Gastrocnemius medialis (tissue), 4 donors: Measurements from ENCODE around the gene THRA. TPM values are rescaled to one million over a fixed set of nuclear protein-coding genes. Genes with fewer than 3 reads are reported as not detected.

Source experiments
- ATAC-seq, 2 donors: fragments of 150-250 bp; one replicate each; pipeline ENCODE4 v1.9.1; 2016
- DNase-seq, 2 donors: peaks; one replicate each; pipeline ENCODE4 v3.0.0-alpha.2; 2019
- H3K27ac ChIP-seq, 4 donors: fragments of 200-600 bp; sonication (generic); 1 replicate in 1 of 4; 2 replicates in 3 of 4; pipeline ENCODE4 v1.5.1; 2016 to 2018; ENCODE audit warnings: mild to moderate bottlenecking in 2 of 4, moderate library complexity in 1 of 4
- H3K27me3 ChIP-seq, 3 donors: fragments of 200-600 bp; sonication (generic) in 2 of 3; 1 replicate in 1 of 3; 2 replicates in 2 of 3; pipeline versions ENCODE4 v1.5.1 to v1.6.0; 2016 to 2019; ENCODE audit warnings: mild to moderate bottlenecking in 1 of 3, moderate library complexity in 1 of 3
- H3K36me3 ChIP-seq, 2 donors: fragments of 200-600 bp; sonication (generic) in 1 of 2; one replicate each; pipeline ENCODE4 v1.5.1; 2017 to 2018
- H3K4me1 ChIP-seq, 2 donors: fragments of 200-600 bp; sonication (generic) in 1 of 2; one replicate each; pipeline ENCODE4 v1.5.1; 2016 to 2017; ENCODE audit warnings: mild to moderate bottlenecking in 2 of 2
- H3K4me3 ChIP-seq, 4 donors: fragments of 200-600 bp; sonication (generic) in 3 of 4; 1 replicate in 1 of 4; 2 replicates in 3 of 4; pipeline ENCODE4 v1.5.1; 2016 to 2019; ENCODE audit warnings: mild to moderate bottlenecking in 2 of 4
- H3K9me3 ChIP-seq, 3 donors: fragments of 200-600 bp; sonication (generic) in 2 of 3; 1 replicate in 1 of 3; 2 replicates in 2 of 3; pipeline ENCODE4 v1.5.1; 2016 to 2019
- POLR2A ChIP-seq, 2 donors: fragments of 450-650 bp; IDR thresholded peaks; one replicate each; pipeline ENCODE4 v1.6.1; 2017; ENCODE audit warnings: antibody characterized with exemption in 2 of 2, mild to moderate bottlenecking in 2 of 2, moderate library complexity in 2 of 2
- in situ Hi-C, 4 donors: fragments of 200-750 bp; cut with MboI; loops; one replicate each; pipeline versions ENCODE4 v1.15.0 to v1.8.0; 2017; ENCODE audit warnings: low sequenced_read_pairs in 4 of 4
- intact Hi-C: fragments of 100-400 bp; cut with DNase I; formaldehyde crosslinking; loops from one replicate; pipeline ENCODE4 v1.15.1; 2023; ENCODE audit warnings: low total_unique reads
- total RNA-seq, 4 donors: library from RNA; depleted of rRNA; stranded (reverse); fragments of >200 nt; gene quantifications; one replicate each; pipeline versions ENCODE4 v1.1.0 to v1.2.3, GENCODE V29; 2016
- TF ChIP-seq, protein P1 (sequence below), 5 experiments: fragments of 450-650 bp in 3 of 5; fragments of 200-600 bp in 2 of 5; sonication (generic) in 2 of 5; IDR thresholded peaks in 4 of 5; conservative IDR thresholded peaks in 1 of 5; 1 replicate in 4 of 5; 2 replicates in 1 of 5; pipeline ENCODE4 v1.5.1; 2016 to 2019; ENCODE audit warnings: antibody characterized with exemption in 5 of 5, mild to moderate bottlenecking in 3 of 5, moderate library complexity in 3 of 5

THRA gene
- total RNA-seq, 4 donors from 2014 or later: 42.2 to 71.6 (median 48.2) TPM

DNA sequence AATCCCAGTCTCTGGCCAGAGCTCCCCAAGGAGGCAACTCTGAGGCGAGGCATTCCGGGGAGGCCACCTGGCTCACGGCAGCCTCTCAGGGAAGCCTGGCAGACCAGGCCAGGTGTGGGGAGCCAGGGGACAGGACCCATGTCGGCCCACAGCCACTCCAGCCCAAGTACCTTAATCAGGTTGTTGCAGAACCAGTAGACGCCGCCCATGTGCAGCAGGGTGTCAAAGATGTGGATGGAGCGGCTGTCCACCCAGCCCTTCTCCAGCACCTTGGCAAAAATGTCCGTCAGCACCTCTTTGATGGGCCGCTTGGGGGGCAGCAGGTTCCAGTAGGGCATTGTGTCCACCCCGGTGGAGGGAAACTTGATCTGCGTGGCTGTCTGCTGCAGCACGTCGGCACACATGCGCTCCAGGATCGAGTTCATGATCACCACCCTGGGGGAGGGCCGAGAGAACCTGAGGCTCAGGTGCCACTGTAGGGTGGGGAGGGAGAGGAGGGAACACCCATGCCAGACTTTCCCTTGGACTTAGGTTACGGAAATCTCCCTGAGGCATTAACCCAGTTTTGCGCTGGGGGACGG is 39.7 kb upstream of the THRA start:
- in situ Hi-C loops: no loop called here
- no peaks in the 10 kb centered on the region for H3K9me3 ChIP-seq
- H3K36me3 ChIP-seq: peaks cover 0 to 31% of the 10 kb centered on the region in 2 donors
- TF ChIP-seq, protein P1, sequence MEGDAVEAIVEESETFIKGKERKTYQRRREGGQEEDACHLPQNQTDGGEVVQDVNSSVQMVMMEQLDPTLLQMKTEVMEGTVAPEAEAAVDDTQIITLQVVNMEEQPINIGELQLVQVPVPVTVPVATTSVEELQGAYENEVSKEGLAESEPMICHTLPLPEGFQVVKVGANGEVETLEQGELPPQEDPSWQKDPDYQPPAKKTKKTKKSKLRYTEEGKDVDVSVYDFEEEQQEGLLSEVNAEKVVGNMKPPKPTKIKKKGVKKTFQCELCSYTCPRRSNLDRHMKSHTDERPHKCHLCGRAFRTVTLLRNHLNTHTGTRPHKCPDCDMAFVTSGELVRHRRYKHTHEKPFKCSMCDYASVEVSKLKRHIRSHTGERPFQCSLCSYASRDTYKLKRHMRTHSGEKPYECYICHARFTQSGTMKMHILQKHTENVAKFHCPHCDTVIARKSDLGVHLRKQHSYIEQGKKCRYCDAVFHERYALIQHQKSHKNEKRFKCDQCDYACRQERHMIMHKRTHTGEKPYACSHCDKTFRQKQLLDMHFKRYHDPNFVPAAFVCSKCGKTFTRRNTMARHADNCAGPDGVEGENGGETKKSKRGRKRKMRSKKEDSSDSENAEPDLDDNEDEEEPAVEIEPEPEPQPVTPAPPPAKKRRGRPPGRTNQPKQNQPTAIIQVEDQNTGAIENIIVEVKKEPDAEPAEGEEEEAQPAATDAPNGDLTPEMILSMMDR (IDR thresholded peaks at IDR 0.05 in 4 of 5, conservative IDR thresholded peaks at IDR 0.05 in 1 of 5): no peak
- TF ChIP-seq POLR2A (IDR thresholded peaks at IDR 0.05): peak; percentile 48 to 75
- peaks cover 68 to 82% of the 10 kb centered on the region in 2 donors for H3K4me1 ChIP-seq
- no peaks in the 10 kb centered on the region for H3K27me3 ChIP-seq
- H3K4me3 ChIP-seq: peak overlapping the region in 2 of 4 donors; percentile 28 to 40
- intact Hi-C loops: no loop called here
- ATAC-seq (peak; percentile 24 to 32), DNase-seq (peak; percentile 86 to 89)
- H3K27ac ChIP-seq: peak overlapping the region; percentile 87 to 99 (median 94)

DNA sequence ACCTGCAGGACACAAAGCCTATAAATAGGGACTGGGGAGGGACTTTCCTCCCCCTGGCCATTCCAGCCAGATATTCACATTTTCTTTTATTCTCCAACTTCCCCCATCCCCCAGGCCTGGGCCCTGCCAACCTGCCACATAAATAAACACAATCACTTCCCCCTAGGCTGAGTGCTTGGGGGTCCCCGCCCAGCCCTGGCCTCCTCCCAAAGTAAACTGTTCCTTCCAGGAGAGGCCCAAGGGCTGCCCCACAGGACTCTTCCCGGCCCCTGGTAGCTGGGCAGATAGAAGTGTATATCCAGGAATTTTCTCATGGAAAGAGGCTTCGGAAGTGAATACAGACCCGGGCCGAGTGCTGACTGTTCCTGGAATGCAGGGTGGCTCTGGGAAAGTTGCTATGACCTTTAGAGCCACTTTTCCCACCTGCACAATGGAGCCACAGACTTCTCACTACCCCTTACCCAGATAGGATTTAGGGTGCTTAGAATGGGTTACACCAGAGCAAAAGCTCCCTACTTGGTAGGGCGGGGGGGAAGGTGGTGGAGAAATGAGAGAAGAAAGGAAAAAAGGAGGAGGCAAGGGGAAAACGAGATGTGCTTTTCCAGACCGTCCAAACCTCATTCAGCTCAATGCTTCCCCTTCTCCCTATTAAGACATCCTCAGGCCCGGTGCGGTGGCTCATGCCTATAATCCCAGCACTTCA is 39.0 kb upstream of the THRA start:
- no peaks in the 10 kb centered on the region for H3K27me3 ChIP-seq
- intact Hi-C loops: no loop called here
- ATAC-seq (no peak), DNase-seq (no peak)
- TF ChIP-seq, protein P1 (IDR thresholded peaks at IDR 0.05 in 4 of 5, conservative IDR thresholded peaks at IDR 0.05 in 1 of 5): no peak
- TF ChIP-seq POLR2A (IDR thresholded peaks at IDR 0.05): no peak
- in situ Hi-C loops: no loop called here
- H3K4me1 ChIP-seq: peaks cover 62 to 75% of the 10 kb centered on the region in 2 donors
- peak overlapping the region; percentile 87 to 99 (median 94) for H3K27ac ChIP-seq
- H3K36me3 ChIP-seq: peaks cover 0 to 38% of the 10 kb centered on the region in 2 donors
- peak overlapping the region in 1 of 4 donors; percentile 40 for H3K4me3 ChIP-seq
- H3K9me3 ChIP-seq: no peaks in the 10 kb centered on the region

DNA sequence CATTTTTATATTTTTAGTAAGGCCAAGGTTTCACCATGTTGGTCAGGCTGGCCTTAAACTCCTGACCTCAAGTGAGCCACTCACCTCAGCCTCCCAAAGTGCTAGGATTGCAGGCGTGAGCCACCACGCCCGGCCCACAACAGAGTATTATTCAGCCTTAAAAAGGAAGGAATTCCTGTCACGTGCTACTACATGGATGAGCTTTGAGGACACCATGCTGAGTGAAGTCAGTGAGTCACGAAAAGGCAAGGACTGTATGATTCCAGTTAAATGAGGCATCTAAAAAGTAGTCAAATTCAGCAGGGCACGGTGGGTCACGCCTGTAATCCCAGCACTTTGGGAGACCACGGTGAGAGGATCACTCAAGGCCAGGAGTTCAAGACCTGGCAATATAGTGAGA is 37.9 kb upstream of the THRA start:
- intact Hi-C loops: no loop called here
- H3K27me3 ChIP-seq: no peaks in the 10 kb centered on the region

DNA sequence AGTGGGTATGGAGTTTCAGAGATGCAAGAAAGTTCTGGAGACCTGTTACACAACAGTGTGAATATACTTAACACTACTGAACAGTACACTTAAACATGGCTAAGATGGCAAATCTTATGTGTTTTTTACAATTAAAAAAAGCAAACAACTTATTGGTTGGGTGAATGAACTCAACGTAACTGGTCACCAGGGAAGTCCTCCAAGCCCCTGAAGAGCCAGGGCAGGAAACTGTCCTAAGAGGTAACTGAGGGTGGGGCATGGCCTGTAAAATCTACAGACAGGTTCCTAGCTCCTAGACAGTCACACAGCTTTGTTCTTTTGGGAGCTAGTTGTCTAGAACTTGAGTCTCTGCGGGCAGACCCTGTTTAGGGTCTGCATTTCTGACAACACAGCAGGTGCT is 37.2 kb upstream of the THRA start:
- no peaks in the 10 kb centered on the region for H3K27me3 ChIP-seq
- DNase-seq (no peak), ATAC-seq (no peak)
- intact Hi-C loops (no loop called here), in situ Hi-C loops (loop anchor here in 1 of 4 donors (25.0 kb wide), 1 partner anchor 137 kb away; no protein-coding TSS in a partner anchor)
- H3K4me3 ChIP-seq: no peak overlapping the region
- H3K4me1 ChIP-seq: peaks cover 47 to 57% of the 10 kb centered on the region in 2 donors
- peaks cover 0 to 57% of the 10 kb centered on the region in 2 donors for H3K36me3 ChIP-seq
- TF ChIP-seq, protein P1 (IDR thresholded peaks at IDR 0.05 in 4 of 5, conservative IDR thresholded peaks at IDR 0.05 in 1 of 5): no peak
- no peak for TF ChIP-seq POLR2A (IDR thresholded peaks at IDR 0.05)
- H3K27ac ChIP-seq: peak overlapping the region; percentile 71 to 99 (median 94)
- no peaks in the 10 kb centered on the region for H3K9me3 ChIP-seq

More for the DNA sequence above, 37.9 kb upstream of the THRA start:
- Histone ChIP-seq H3K4me1 (peaks cover 51 to 63% of the 10 kb centered on the region in 2 donors), H3K9me3 (no peaks in the 10 kb centered on the region), H3K36me3 (peaks cover 0 to 50% of the 10 kb centered on the region in 2 donors), H3K27ac (peak overlapping the region in 3 of 4 donors; percentile 91 to 99 (median 97)), H3K4me3 (no peak overlapping the region)
- in situ Hi-C loops: loop anchor here in 1 of 4 donors (25.0 kb wide), 1 partner anchor 137 kb away; no protein-coding TSS in a partner anchor
- ATAC-seq: no peak
- no peak for DNase-seq
- TF ChIP-seq, protein P1 (IDR thresholded peaks at IDR 0.05 in 4 of 5, conservative IDR thresholded peaks at IDR 0.05 in 1 of 5): no peak
- TF ChIP-seq POLR2A (IDR thresholded peaks at IDR 0.05): no peak
